ENCODE measurements around the gene CACNA2D3.

The CACNA2D3 gene

DNA sequence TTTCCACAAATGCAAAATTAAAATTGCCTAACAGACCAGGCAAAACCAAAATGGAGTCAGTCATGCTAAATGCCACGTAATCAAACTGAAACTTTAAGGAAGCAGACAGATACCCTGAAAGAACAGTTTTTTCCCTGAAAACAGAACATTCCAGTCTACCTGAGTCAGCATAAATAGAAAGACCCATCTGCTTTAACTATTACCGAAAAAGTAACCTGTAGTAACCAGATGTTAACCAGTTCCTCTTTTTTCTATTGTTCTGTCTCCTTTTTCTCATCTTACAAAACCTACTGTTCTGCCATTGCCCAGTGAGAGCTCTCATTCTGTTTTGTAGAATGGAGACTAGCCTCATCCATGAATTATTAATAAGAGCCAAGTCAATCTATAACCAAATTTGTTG lies 286.0 kb downstream of the CACNA2D3 start:
- Histone ChIP-seq H3K4me1 (ENCODE audit: control insufficient read depth, insufficient read depth, low read length) (no peaks in the 10 kb centered on the region), H3K9me3 (ENCODE audit: control insufficient read depth in 2 of 2, low read length in 2 of 2) (no peaks in the 10 kb centered on the region), H3K27me3 (ENCODE audit: control insufficient read depth in 1 of 2, insufficient read depth in 2 of 2, low read length in 2 of 2) (no peaks in the 10 kb centered on the region), H3K9ac (ENCODE audit: low read length in 2 of 2) (no peak overlapping the region), H3K36me3 (ENCODE audit: control insufficient read depth in 2 of 2, insufficient read depth in 2 of 2, low read length in 2 of 2) (no peaks in the 10 kb centered on the region), H3K4me3 (ENCODE audit: low read length in 2 of 2) (no peak overlapping the region), H3K27ac (ENCODE audit: low read length) (no peak overlapping the region)

DNA sequence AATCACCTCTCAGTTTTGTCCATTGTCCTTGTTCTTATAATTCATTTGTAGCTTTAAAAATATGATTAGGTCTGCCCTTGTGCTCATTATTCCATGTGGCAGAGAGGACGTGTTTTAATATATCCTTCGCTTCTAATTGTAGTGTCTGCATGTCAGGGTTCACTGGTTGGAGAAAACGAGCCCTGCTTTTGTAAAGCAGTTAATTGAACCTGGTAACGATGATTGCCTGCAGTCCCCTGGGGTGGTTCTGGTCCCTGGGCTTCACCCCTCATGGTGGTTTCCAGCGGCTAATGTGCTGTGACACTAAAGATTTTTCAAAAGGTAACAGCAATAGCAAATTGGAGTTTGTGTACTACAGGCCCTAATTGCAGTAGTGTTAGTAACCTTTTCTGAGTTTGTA lies 299.6 kb downstream of the CACNA2D3 start:
- Histone ChIP-seq H3K27me3 (ENCODE audit: control insufficient read depth in 1 of 2, insufficient read depth in 2 of 2, low read length in 2 of 2) (no peaks in the 10 kb centered on the region), H3K36me3 (ENCODE audit: control insufficient read depth in 2 of 2, insufficient read depth in 2 of 2, low read length in 2 of 2) (no peaks in the 10 kb centered on the region), H3K27ac (ENCODE audit: low read length) (no peak overlapping the region), H3K4me1 (ENCODE audit: control insufficient read depth, insufficient read depth, low read length) (no peaks in the 10 kb centered on the region), H3K9ac (ENCODE audit: low read length in 2 of 2) (no peak overlapping the region), H3K4me3 (ENCODE audit: low read length in 2 of 2) (no peak overlapping the region), H3K9me3 (ENCODE audit: control insufficient read depth in 2 of 2, low read length in 2 of 2) (no peaks in the 10 kb centered on the region)

DNA sequence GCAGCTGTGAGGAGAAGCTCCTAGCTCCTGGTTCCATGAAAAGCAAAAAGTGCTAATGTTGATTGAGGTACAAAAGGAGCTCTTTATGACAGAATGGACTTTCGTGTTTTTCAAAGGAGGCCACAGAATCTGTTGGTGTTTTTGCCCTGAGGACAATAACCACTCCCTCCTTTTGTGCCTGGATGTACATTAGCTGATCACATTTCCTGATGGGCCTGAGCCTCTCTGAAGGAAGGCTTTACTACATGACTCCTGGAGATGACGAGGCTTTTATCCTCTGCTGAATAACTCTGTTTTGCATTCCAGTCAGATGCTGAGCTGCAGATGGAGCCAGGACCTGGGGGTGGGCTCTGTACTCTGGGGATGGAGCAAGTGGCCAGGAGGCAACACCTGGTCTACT lies 301.9 kb downstream of the CACNA2D3 start:
- H3K4me1 ChIP-seq (ENCODE audit: control insufficient read depth, insufficient read depth, low read length) = no peaks in the 10 kb centered on the region
- H3K4me3 ChIP-seq (ENCODE audit: low read length in 2 of 2) = no peak overlapping the region
- H3K27ac ChIP-seq (ENCODE audit: low read length) = no peak overlapping the region
- no peaks in the 10 kb centered on the region for H3K36me3 ChIP-seq (ENCODE audit: control insufficient read depth in 2 of 2, insufficient read depth in 2 of 2, low read length in 2 of 2)
- no peaks in the 10 kb centered on the region for H3K9me3 ChIP-seq (ENCODE audit: control insufficient read depth in 2 of 2, low read length in 2 of 2)
- no peak overlapping the region for H3K9ac ChIP-seq (ENCODE audit: low read length in 2 of 2)
- no peaks in the 10 kb centered on the region for H3K27me3 ChIP-seq (ENCODE audit: control insufficient read depth in 1 of 2, insufficient read depth in 2 of 2, low read length in 2 of 2)

DNA sequence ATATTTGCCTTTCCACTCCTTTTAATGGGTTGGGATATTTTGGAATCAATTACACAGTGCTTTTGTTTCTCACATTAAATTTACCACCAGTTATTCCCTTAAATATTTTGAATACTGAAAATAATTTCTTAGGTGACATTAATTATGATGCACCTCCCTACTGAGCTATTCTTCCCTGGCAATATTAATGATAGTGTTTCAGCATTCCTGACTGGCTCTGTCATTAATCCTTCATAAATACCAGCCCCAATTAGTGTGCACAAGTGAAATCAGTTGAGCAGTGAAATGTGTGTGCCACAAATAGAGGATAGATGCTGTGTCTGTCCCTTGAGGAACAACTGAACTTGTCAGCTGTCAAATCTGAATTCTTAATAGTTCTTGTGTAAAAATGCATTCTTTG lies 304.0 kb downstream of the CACNA2D3 start:
- H3K27me3 ChIP-seq (ENCODE audit: control insufficient read depth in 1 of 2, insufficient read depth in 2 of 2, low read length in 2 of 2) = no peaks in the 10 kb centered on the region
- H3K9me3 ChIP-seq (ENCODE audit: control insufficient read depth in 2 of 2, low read length in 2 of 2) = no peaks in the 10 kb centered on the region

DNA sequence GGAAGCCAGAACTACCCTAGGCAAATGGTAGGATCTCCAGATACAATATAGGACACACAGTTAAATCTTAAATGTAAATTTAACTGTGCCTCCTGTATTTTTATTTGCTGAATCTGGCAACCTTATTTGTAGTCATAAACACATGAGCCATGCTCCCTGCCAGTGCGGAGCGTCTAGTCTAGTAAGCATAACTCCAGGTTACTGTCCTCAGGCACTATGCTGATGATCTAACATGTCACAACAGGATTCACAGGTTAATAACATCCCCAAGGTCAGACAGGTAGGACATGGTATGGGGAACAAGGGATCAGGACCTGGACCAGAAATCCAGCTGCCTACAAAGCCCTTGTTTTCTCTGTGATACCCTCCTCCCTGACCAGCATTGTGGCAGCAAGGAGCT lies 305.1 kb downstream of the CACNA2D3 start:
- H3K27ac ChIP-seq (ENCODE audit: low read length) = no peak overlapping the region
- H3K9me3 ChIP-seq (ENCODE audit: control insufficient read depth in 2 of 2, low read length in 2 of 2) = no peaks in the 10 kb centered on the region
- no peaks in the 10 kb centered on the region for H3K27me3 ChIP-seq (ENCODE audit: control insufficient read depth in 1 of 2, insufficient read depth in 2 of 2, low read length in 2 of 2)
- H3K4me3 ChIP-seq (ENCODE audit: low read length in 2 of 2) = no peak overlapping the region
- no peaks in the 10 kb centered on the region for H3K4me1 ChIP-seq (ENCODE audit: control insufficient read depth, insufficient read depth, low read length)
- H3K36me3 ChIP-seq (ENCODE audit: control insufficient read depth in 2 of 2, insufficient read depth in 2 of 2, low read length in 2 of 2) = no peaks in the 10 kb centered on the region
- H3K9ac ChIP-seq (ENCODE audit: low read length in 2 of 2) = no peak overlapping the region

More for the DNA sequence above, 304.0 kb downstream of the CACNA2D3 start:
- no peak overlapping the region for H3K9ac ChIP-seq (ENCODE audit: low read length in 2 of 2)
- H3K4me1 ChIP-seq (ENCODE audit: control insufficient read depth, insufficient read depth, low read length) = no peaks in the 10 kb centered on the region
- no peaks in the 10 kb centered on the region for H3K36me3 ChIP-seq (ENCODE audit: control insufficient read depth in 2 of 2, insufficient read depth in 2 of 2, low read length in 2 of 2)
- no peak overlapping the region for H3K4me3 ChIP-seq (ENCODE audit: low read length in 2 of 2)
- H3K27ac ChIP-seq (ENCODE audit: low read length) = no peak overlapping the region

DNA sequence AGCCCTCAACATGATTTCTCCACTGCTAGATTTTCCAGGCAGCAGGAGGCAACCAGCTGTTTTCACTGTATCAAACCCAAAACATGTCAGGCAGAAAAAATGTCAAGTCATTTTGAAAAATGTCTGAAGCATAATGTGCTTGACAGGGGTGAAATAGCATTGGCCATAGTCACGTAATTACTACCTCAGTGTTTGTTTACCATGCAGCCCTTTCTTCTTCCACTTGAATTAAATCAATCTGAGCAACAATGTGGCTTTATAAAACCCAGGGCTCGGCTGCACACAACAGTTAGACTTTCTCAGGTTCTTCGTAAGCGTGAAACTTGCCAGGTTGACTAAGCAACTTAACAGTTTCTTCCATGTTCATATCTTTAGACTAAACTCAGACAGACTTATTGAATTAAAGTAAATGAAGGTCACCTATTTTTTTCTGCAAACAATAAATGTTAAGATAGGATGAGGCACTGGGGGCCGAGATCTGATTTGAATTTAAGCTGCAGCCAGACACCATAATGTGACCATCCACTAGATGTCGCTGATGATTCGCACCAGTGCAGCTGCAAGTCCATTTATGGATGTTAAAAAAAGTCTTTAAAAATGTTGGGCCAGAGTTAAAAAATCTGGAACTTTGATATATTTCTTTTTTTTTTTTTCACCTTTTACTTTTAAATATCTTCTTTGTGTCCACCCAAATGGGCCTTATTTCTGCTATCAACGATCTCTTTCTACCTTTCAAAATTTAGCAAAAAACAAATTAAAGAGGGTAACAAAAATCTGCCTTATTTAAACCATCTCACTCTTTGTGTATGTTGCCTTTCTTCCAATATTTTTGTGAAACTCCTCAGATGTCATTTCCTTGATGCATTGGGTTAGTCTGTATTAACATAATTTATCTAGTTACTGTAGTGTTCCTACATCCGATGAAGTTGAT lies 305.9 kb downstream of the CACNA2D3 start:
- Histone ChIP-seq H3K27ac (ENCODE audit: low read length) (no peak overlapping the region), H3K4me3 (ENCODE audit: low read length in 2 of 2) (no peak overlapping the region), H3K9ac (ENCODE audit: low read length in 2 of 2) (no peak overlapping the region), H3K4me1 (ENCODE audit: control insufficient read depth, insufficient read depth, low read length) (no peaks in the 10 kb centered on the region), H3K9me3 (ENCODE audit: control insufficient read depth in 2 of 2, low read length in 2 of 2) (no peaks in the 10 kb centered on the region), H3K36me3 (ENCODE audit: control insufficient read depth in 2 of 2, insufficient read depth in 2 of 2, low read length in 2 of 2) (no peaks in the 10 kb centered on the region), H3K27me3 (ENCODE audit: control insufficient read depth in 1 of 2, insufficient read depth in 2 of 2, low read length in 2 of 2) (no peaks in the 10 kb centered on the region)

DNA sequence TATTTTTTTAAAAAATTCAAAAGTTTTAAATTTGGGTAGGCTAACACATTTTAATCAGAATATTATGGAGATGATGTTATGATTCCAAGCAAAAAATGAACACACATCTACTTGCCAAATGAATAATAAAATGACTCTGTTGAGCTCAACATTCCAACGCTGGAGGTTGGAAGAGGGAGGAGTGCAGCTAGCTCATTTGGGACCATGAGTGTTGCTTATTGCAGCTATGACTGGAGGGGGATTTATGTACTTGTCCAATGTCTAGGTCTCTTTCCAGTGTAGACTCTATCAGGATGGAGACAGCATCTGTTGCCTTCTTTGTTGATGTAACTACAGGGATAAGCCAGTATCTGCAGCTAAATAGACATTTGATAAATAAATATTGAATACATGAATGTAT lies 310.6 kb downstream of the CACNA2D3 start:
- H3K4me1 ChIP-seq (ENCODE audit: control insufficient read depth, insufficient read depth, low read length) = no peaks in the 10 kb centered on the region
- H3K27ac ChIP-seq (ENCODE audit: low read length) = no peak overlapping the region
- no peaks in the 10 kb centered on the region for H3K36me3 ChIP-seq (ENCODE audit: control insufficient read depth in 2 of 2, insufficient read depth in 2 of 2, low read length in 2 of 2)
- H3K27me3 ChIP-seq (ENCODE audit: control insufficient read depth in 1 of 2, insufficient read depth in 2 of 2, low read length in 2 of 2) = no peaks in the 10 kb centered on the region
- H3K4me3 ChIP-seq (ENCODE audit: low read length in 2 of 2) = no peak overlapping the region
- H3K9me3 ChIP-seq (ENCODE audit: control insufficient read depth in 2 of 2, low read length in 2 of 2) = no peaks in the 10 kb centered on the region
- no peak overlapping the region for H3K9ac ChIP-seq (ENCODE audit: low read length in 2 of 2)

DNA sequence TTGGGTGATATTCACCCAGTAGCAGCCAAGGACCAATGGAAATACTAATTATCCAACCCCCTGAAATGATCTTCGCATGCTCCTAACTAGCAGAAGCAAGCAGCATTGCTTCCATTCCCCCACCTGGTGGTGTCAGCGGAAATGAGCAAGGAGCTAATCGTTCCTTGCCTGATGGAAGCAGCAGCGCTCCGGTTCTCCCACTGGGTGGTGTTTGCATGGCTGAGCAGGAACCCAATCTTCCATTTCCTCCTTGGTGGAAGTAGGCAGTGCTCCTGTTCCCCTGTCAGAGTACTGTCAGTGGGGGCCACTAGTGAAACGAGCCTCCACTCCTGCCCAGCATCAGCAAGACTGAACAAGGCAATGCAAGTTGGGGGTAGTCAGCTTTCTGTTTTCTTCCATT lies 311.5 kb downstream of the CACNA2D3 start:
- H3K27ac ChIP-seq (ENCODE audit: low read length) = no peak overlapping the region
- H3K9ac ChIP-seq (ENCODE audit: low read length in 2 of 2) = no peak overlapping the region
- H3K27me3 ChIP-seq (ENCODE audit: control insufficient read depth in 1 of 2, insufficient read depth in 2 of 2, low read length in 2 of 2) = no peaks in the 10 kb centered on the region
- H3K36me3 ChIP-seq (ENCODE audit: control insufficient read depth in 2 of 2, insufficient read depth in 2 of 2, low read length in 2 of 2) = no peaks in the 10 kb centered on the region
- H3K9me3 ChIP-seq (ENCODE audit: control insufficient read depth in 2 of 2, low read length in 2 of 2) = no peaks in the 10 kb centered on the region
- H3K4me3 ChIP-seq (ENCODE audit: low read length in 2 of 2) = no peak overlapping the region
- H3K4me1 ChIP-seq (ENCODE audit: control insufficient read depth, insufficient read depth, low read length) = no peaks in the 10 kb centered on the region

DNA sequence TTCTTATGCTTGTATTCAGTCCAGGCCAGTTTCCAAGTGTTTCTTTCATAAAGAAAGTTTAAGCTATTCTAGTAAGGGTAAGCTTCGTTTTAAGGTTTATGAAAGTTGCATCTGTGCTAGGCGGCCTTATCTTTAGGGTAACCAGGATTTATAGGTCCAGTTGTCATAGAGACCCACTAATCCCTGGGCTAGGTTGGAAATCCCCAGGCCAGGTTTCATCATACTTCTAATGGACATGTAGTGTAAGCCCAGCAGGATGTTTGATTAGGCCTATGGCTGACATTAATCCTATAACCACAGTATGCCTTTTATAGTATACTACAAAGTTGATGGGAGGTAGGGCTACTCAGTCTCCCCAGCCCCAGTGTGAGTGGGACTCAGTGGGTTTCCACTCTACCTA lies 312.4 kb downstream of the CACNA2D3 start:
- H3K36me3 ChIP-seq (ENCODE audit: control insufficient read depth in 2 of 2, insufficient read depth in 2 of 2, low read length in 2 of 2) = no peaks in the 10 kb centered on the region
- no peak overlapping the region for H3K4me3 ChIP-seq (ENCODE audit: low read length in 2 of 2)
- no peaks in the 10 kb centered on the region for H3K9me3 ChIP-seq (ENCODE audit: control insufficient read depth in 2 of 2, low read length in 2 of 2)
- no peak overlapping the region for H3K9ac ChIP-seq (ENCODE audit: low read length in 2 of 2)
- no peaks in the 10 kb centered on the region for H3K4me1 ChIP-seq (ENCODE audit: control insufficient read depth, insufficient read depth, low read length)
- H3K27ac ChIP-seq (ENCODE audit: low read length) = no peak overlapping the region
- H3K27me3 ChIP-seq (ENCODE audit: control insufficient read depth in 1 of 2, insufficient read depth in 2 of 2, low read length in 2 of 2) = no peaks in the 10 kb centered on the region

DNA sequence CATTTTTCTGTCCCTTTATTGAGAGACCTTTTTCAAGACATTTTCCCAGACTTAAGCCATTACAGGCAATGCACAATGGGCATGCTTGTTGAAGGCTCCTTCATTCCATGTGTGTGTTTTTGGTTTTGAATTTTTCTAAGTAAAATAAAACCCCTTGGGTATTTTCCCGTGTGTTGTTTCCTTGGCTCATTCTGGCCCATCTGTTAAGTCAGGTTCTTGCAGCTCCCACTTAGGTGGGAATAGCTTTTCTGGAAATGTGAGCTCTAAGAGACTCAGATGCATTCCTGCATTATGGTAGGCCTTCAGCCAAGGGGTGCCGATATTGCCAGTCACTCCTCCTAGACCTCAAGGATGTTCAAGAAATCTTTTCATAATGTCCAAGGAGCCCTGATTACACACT lies 314.9 kb downstream of the CACNA2D3 start:
- Histone ChIP-seq H3K36me3 (ENCODE audit: control insufficient read depth in 2 of 2, insufficient read depth in 2 of 2, low read length in 2 of 2) (no peaks in the 10 kb centered on the region), H3K27ac (ENCODE audit: low read length) (no peak overlapping the region), H3K27me3 (ENCODE audit: control insufficient read depth in 1 of 2, insufficient read depth in 2 of 2, low read length in 2 of 2) (no peaks in the 10 kb centered on the region), H3K9ac (ENCODE audit: low read length in 2 of 2) (no peak overlapping the region), H3K4me3 (ENCODE audit: low read length in 2 of 2) (no peak overlapping the region), H3K9me3 (ENCODE audit: control insufficient read depth in 2 of 2, low read length in 2 of 2) (no peaks in the 10 kb centered on the region), H3K4me1 (ENCODE audit: control insufficient read depth, insufficient read depth, low read length) (no peaks in the 10 kb centered on the region)

DNA sequence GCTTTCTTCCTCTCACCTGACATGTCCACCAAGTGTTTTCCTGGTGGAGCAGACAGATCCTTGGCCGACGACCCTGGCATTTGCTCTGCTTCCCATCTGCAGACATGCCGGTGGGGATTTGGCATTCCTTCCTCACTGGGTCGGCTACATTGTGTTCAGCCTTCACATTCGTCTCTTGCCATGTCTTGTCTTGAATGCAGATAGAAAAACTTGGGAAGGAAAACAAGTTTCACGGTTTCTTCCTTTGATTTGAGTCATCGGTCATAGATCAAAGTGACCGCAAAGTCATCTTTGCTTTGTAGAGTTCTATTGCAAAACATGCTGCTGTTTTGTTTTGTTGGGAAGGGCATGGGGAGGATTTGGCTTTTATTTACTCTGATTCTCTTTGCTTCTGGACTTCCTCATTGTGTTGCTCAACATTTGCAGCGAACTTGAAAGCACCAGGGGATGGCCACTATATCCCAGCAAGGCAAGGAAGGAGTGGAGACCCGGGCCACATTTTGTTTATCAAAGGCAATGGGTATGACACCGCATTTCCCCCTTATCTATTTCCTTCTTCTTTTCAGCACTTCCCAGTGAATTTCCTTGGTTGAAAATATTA lies 321.3 kb downstream of the CACNA2D3 start:
- no peaks in the 10 kb centered on the region for H3K4me1 ChIP-seq (ENCODE audit: control insufficient read depth, insufficient read depth, low read length)
- no peaks in the 10 kb centered on the region for H3K36me3 ChIP-seq (ENCODE audit: control insufficient read depth in 2 of 2, insufficient read depth in 2 of 2, low read length in 2 of 2)
- H3K27ac ChIP-seq (ENCODE audit: low read length) = no peak overlapping the region
- no peaks in the 10 kb centered on the region for H3K27me3 ChIP-seq (ENCODE audit: control insufficient read depth in 1 of 2, insufficient read depth in 2 of 2, low read length in 2 of 2)
- no peaks in the 10 kb centered on the region for H3K9me3 ChIP-seq (ENCODE audit: control insufficient read depth in 2 of 2, low read length in 2 of 2)
- H3K4me3 ChIP-seq (ENCODE audit: low read length in 2 of 2) = no peak overlapping the region
- H3K9ac ChIP-seq (ENCODE audit: low read length in 2 of 2) = no peak overlapping the region

All from stomach smooth muscle (tissue), 2 donors.